ENCODE data around the gene ZFP69B.

ZFP69B gene

DNA sequence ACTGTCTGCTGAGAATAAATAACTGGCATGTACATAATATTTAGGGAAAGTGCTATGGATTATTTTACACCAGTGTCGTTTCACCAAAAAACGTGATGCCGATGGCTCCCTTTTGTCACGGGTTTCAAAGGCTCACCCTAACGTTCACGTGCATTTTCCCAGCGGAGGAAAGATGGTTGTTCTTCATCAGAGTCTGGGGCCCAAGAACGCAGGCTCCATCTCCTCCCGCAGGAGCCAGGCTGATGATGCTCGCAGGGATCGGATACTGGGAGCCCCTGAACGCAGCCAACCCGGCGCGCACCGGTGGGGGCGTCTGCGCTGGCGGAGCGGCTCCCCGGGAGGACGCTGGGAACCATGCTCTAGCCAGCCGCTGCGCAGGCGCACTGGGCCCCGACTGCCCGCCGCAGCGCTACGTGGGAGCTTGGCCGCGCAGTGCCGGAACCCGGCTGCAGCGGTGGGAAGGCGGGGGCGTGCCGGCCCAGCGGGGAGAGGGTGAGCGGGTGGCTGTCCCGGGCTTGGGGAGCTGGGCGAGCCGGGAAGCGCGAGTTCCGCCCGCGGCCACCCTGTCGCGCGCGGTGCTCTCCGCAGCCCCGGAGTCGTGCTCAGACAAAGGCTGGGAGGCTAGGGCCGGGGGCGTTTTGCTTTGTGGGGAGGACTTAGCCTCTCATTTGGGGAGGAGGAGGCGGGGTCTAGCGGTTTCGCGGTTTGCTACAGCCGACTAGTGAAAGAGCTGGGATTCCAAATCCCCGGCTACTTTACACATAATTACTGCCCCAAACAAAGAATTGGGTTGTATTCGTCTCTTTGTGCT, at the start of gene ZFP69B:
ZFP69B (plus strand) TSS at position 793 of the 811 bp plus-strand sequence. CDS start 486 bp downstream, outside the sequence.
- DNase-seq (ENCODE audit: low spot score): peak; percentile 84

DNA sequence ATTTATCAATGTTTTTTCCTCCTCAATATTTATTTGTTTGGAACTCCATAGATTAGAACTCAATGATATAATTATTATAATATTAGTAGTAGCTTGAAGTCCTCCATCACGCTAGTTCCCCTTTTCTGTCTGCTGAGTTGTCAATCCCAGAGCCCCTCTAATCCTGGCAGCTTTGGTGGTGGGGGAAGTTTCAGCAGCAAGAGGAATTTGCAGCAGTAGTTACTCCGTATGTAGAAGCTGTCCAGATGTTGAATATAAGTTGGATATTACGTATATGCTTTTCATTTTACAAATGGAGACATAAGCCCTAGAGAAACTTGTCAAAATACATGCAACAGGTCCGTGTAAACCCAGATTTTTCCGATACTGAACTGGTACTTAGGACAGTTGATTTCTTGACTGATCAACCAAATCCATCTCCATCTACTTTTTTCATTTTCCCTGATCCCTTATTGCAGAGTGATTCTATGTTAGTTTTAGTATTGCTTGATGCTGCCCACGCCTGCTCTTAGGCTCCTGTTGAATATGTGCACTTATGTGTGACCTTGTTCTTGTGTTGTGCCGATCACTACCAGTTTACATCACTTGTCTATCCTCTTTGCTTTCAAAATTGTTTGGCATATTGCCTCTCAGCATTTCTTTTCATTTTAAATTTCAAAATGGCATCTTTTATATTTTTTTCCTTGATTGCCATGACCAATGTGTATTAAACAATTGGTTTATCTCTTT, 48.6 kb upstream of the ZFP69B start:
- no peak for DNase-seq (ENCODE audit: low spot score)

- peak; percentile 60 for DNase-seq (ENCODE audit: low spot score)
Measured at GRCh38 chr1:40404670-40405462, 45.4 kb upstream of the ZFP69B start.

DNA sequence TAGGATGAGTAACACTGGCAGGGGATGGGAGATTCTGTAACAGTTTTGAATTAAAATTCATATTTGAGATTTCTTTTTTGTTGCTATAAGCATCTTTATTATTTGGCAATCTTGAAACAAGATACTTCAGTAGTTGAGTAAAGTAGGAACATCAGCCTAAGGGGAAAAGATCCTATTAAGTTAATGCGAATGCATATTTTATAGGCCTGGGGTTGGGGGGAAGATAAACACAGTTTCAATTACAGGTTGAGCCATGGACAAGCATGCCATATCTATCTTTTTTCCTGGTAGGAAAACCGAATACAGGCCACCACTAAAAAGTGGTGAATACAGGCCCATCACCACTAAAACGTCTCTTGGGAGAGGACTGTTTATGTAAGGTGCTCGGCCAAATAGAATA, 44.5 kb upstream of the ZFP69B start:
- no peak for DNase-seq (ENCODE audit: low spot score)

DNA sequence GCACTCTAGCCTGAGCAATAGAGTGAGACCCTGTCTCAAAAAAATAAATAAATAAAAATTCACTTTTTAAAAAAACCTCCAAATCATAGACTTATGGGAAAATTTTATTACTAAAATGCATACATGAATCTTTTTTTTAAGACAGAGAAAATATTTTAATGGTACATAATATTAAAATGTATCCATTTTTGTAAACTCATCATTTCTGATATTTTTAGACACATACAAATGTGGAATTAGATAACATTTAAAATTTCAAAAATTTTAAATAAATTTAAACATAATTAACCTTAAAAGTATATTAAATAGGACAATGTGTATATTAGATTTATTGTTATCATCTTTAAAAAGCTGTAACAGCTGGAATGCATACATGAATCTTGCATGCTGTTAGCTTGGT, 42.8 kb upstream of the ZFP69B start:
- no peak for DNase-seq (ENCODE audit: low spot score)

GRCh38 chr1:40409467-40409866, 40.8 kb upstream of the ZFP69B start:
- DNase-seq (ENCODE audit: low spot score): no peak

- no peak for DNase-seq (ENCODE audit: low spot score)
Measured at GRCh38 chr1:40411294-40411693, 39.0 kb upstream of the ZFP69B start.

DNA sequence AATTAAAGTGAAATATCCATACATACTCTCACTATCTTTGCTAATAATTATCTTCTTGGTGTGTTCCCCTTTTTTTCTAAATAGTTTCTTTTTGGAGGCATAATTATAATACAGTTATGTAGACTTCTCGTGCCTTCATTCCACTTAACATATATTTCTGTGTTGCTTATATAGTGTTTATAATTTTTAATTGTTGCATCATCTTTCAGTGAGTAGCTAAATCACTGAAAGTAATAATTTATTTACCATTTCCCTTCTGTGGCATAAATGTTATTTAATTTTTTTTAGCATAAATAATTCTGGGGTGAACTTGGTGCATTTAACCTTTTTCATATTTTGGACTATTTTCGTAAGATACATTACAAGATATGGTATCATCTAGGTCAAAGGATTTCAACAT, 38.4 kb upstream of the ZFP69B start:
- DNase-seq (ENCODE audit: low spot score): no peak

GRCh38 chr1:40413527-40414252, 36.6 kb upstream of the ZFP69B start:
- no peak for DNase-seq (ENCODE audit: low spot score)

- no peak for DNase-seq (ENCODE audit: low spot score)
Measured at GRCh38 chr1:40414331-40414730, 35.9 kb upstream of the ZFP69B start.

DNA sequence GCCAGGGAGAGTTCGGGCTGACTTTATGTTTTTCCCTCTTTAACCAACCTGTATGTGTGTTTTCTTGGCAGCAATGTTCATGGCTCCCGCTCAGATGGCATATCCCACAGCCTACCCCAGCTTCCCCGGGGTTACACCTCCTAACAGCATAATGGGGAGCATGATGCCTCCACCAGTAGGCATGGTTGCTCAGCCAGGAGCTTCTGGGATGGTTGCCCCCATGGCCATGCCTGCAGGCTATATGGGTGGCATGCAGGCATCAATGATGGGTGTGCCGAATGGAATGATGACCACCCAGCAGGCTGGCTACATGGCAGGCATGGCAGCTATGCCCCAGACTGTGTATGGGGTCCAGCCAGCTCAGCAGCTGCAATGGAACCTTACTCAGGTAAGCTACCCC, 33.6 kb upstream of the ZFP69B start:
- DNase-seq (ENCODE audit: low spot score): no peak

GRCh38 chr1:40421431-40422384, 28.6 kb upstream of the ZFP69B start:
- no peak for DNase-seq (ENCODE audit: low spot score)

DNA sequence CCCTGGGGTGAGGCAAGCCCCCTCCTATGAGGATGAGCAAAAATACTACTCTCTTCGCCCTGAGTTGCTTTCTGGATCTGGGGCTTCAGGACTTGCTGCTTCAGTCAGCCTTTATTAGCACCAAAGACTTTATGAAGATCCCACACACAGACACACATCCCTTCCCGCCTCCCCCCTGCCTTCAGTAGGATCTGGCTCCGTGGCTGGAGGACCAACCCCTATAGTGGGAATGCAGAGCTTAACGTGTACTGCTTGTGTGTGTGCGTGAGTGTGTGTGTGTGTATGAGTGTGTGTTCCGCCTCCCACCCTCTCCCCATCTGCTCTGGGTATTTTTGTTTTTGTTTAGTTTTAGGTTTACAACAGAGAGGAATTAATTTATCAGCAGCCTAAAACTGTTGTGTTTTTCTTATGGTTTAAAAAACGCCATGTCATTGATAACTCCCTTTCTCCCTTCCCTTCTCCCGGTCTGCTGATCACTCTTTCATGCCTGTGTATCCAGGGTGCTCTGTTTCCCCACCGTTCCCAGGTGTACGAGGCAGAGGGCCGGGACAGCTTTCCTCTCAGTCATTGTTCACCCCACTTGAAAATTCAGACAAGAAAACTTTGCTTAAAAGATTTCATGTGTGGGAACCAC, 27.5 kb upstream of the ZFP69B start:
- DNase-seq (ENCODE audit: low spot score): no peak

DNA sequence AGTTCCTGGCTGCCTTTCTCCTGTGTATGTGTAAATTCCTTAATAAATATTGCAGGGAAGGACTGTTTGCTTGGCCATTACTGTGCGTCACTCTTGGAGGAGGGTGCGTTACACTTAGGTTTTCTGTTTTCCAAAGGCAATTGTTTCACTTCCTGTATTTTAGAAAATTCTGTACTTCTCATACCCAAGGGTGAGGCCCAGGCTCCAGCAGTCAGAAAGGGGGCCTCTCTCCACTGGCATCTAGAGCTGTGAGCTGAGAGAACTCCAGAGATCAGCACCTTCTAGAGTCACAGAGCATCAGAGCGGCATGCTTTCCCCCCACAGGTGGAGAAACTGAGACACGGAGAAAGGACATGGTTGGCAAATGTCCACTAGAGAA, 27.0 kb upstream of the ZFP69B start:
- no peak for DNase-seq (ENCODE audit: low spot score)

- DNase-seq (ENCODE audit: low spot score): no peak
Measured at GRCh38 chr1:40423951-40424618, 26.2 kb upstream of the ZFP69B start.

DNA sequence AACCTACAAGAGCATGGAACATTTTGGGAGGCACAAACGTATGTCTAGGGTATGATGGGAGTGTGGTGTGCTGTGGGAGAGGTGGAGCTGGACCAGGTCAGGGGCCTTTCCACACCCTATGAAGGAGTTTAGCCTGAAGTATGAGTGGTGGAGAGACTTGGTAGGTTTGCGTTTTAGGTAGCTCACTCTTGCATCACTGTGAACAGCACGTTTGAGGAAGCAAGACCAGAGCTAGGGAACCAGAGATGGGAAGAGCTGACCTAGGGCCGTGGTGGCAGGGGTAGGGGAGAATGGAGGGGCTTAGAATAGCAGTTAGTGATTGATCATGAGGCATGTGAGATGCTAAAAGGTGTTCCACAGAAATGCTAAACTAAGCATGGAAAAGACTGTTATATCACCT, 25.1 kb upstream of the ZFP69B start:
- DNase-seq (ENCODE audit: low spot score): no peak

DNA sequence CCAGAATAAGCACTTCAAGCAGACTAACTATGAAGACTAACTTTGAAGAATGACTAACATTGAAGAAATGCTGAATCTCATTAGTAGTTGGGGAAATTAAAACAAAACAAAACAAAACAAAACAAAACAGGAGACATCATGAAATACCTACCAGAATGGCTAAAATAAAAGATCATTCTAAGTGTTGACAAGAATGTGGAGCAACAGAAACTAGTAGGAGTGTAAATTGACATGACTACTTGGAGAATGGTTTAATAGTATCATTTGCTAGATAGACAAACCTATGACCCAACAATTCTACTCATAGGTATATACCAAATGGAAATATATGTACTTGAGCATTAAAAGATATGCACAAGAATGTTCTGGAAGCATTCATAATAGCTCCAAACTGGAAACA, 18.9 kb upstream of the ZFP69B start:
- no peak for DNase-seq (ENCODE audit: low spot score)

DNA sequence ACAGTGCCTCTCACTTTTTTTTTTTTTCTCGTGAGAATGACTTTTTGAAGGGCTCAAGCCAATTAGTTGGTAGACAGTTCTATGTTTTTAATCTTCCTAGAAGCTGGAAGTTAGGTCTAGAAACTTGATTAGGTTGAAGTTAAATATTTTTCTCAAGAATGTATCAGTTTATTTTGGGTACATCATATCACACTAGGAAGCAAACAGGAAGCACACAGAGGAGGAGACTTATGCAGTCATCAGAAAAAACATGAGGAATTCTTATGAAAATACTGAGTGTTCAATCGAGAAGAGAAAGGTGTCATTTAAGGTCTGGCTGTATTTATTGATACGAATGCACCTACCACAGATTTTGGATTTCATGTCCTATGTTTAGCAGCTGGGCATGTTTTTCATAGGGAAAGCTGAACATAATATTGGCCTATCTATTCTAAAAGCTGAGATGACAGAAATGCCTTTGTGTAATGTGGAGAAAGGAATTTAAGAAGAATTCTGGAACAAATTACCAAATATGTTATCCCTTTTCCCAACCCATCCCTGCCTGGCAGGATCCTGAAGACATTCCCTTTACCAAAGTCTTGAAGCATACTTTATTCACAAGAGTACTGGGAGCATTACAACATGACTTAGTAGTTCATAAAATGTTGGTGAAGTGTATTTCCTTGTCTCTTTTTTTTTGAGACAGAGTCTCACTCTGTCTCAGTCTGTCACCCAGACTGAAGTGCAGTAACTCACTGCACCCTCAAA, 17.5 kb upstream of the ZFP69B start:
- DNase-seq (ENCODE audit: low spot score): no peak

DNA sequence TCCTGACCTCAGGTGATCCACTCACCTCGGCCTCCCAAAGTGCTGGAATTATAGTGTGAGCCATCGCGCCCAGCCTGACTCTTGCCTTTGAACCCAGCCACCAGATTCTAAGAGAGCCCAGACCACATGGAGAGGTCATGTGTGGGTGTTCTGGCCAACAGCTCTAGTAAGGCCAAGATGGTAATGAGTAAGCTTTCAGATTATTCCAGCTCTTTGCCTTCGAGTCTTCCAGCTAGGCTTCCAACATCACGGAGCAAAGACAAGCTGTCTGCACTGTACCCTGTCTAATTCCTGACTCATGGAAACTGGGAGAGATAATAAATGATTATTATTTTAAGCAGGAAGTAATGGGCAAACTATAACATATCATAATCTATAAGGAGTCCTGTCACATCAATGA, 14.8 kb upstream of the ZFP69B start:
- no peak for DNase-seq (ENCODE audit: low spot score)
